H1 (cell line): ENCODE results near the gene HBA2. TPM values are rescaled to one million over a fixed set of nuclear protein-coding genes. Genes with fewer than 3 reads are reported as not detected.

ENCODE experiments used
- ATF2 ChIP-seq: IDR thresholded peaks from 2 replicates; pipeline ENCODE4 v1.6.1; 2012; ENCODE audit warnings: low read length, inconsistent platforms
- NANOG ChIP-seq: IDR thresholded peaks from 2 replicates; pipeline ENCODE4 v1.6.1; 2011; ENCODE audit warnings: low read length, low read depth, mild to moderate bottlenecking, inconsistent platforms; ENCODE audit not compliant: insufficient read depth, poor library complexity, severe bottlenecking
- NRF1 ChIP-seq: IDR thresholded peaks from 2 replicates; pipeline ENCODE4 v1.6.1; 2011; ENCODE audit warnings: mild to moderate bottlenecking, low read depth, low read length, improper control_type of control experiment
- RXRA ChIP-seq: IDR thresholded peaks from 2 replicates; pipeline ENCODE4 v1.6.1; 2011; ENCODE audit warnings: low read depth, mild to moderate bottlenecking, low read length, moderate library complexity; ENCODE audit not compliant: insufficient read depth
- TCF12 ChIP-seq: IDR thresholded peaks from 2 replicates; pipeline ENCODE4 v1.6.1; 2011; ENCODE audit warnings: low read depth, mild to moderate bottlenecking, low read length
- polyA plus RNA-seq, 7 experiments: library from polyadenylated mRNA; depleted of rRNA in 3 of 7; stranded (reverse) in 5 of 7; unstranded in 2 of 7; fragments of >200 nt in 5 of 7; fragments of 200-250 nt in 2 of 7; gene quantifications; 1 replicate in 5 of 7; 2 replicates in 1 of 7; 4 replicates in 1 of 7; pipeline versions ENCODE4 v1.2.1 to v1.2.3, GENCODE V29; 2011 to 2013; ENCODE audit warnings: missing spikeins in 2 of 7, mixed read lengths in 2 of 7
- total RNA-seq: library from RNA; stranded (reverse); fragmentation: NEBNext Ultra II Directional; extraction: Animal tissue kit (Norgen Biotek cat#: 25700); gene quantifications from 2 replicates; pipeline ENCODE4 v1.2.1, GENCODE V29; 2021

The HBA2 gene
- total and polyA plus RNA-seq, 2 of the 8 experiments (the other 6 are each of a cell fraction or from before 2014, with no cell fraction given), result 6.1 TPM; not detected in 1

DNA sequence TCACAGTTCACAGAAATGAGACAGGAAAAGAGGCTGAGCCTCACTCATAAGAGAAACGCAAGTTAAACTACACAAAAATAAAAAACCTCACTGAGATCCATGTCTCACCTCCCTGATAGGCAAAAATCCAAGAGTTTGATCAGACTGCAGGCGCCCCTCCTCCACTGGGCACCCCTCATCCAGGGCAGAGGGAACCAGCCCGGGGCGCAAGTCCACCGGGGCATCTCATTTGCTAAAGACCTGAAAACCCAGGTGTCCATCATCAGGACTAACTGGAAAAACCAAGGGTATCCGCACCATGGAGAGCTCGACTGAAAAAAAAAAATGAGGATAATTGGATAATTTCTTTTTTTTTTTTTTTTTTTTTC lies 17.7 kb upstream of the HBA2 start (continued):
- no peak for TF ChIP-seq TCF12
- TF ChIP-seq ATF2, result no peak
- no peak for TF ChIP-seq NANOG
- TF ChIP-seq NRF1, result no peak
- TF ChIP-seq RXRA, result no peak
